ENCODE results near the gene HSD11B1L.

GRCh38 chr19:5707576-5708575 is 27.0 kb downstream of the HSD11B1L start:
- TF ChIP-seq CTCF (IDR thresholded peaks at IDR 0.05) (no peak), POLR2A (IDR thresholded peaks at IDR 0.05) (no peak)
